H9 (cell line): Measurements from ENCODE around the gene PIEZO2. TPM values are rescaled to one million over a fixed set of nuclear protein-coding genes. Genes with fewer than 3 reads are reported as not detected.

Experiments
- DNase-seq: peaks from one replicate; pipeline ENCODE4 v3.0.0-alpha.2; 2017
- H2AFZ ChIP-seq: one replicate; pipeline ENCODE4 v1.6.1; 2013; ENCODE audit warnings: mild to moderate bottlenecking, low read length, control low read depth, moderate library complexity
- H2AK5ac ChIP-seq: 2 replicates; pipeline ENCODE4 v1.6.1; 2013; ENCODE audit warnings: low read length, control low read depth, mixed read lengths; ENCODE audit not compliant: insufficient read length
- H2BK120ac ChIP-seq: one replicate; pipeline ENCODE4 v1.6.1; 2013; ENCODE audit warnings: low read depth, mild to moderate bottlenecking, low read length, control low read depth, inconsistent platforms; ENCODE audit not compliant: poor library complexity, severe bottlenecking
- H2BK12ac ChIP-seq: 2 replicates; pipeline ENCODE4 v1.6.1; 2013; ENCODE audit warnings: low read length, control low read depth, mixed read lengths, low read depth; ENCODE audit not compliant: insufficient read length
- H2BK15ac ChIP-seq: 2 replicates; pipeline ENCODE4 v1.6.1; 2013; ENCODE audit warnings: low read depth, low read length, control low read depth
- H2BK20ac ChIP-seq: one replicate; pipeline ENCODE4 v1.6.1; 2013; ENCODE audit warnings: low read depth, mild to moderate bottlenecking, low read length, control low read depth, inconsistent platforms; ENCODE audit not compliant: poor library complexity, severe bottlenecking
- H2BK5ac ChIP-seq: 2 replicates; pipeline ENCODE4 v1.6.1; 2013; ENCODE audit warnings: low read length, control low read depth, mixed read lengths; ENCODE audit not compliant: insufficient read length
- H3K14ac ChIP-seq: 2 replicates; pipeline ENCODE4 v1.6.1; 2013; ENCODE audit warnings: low read length, control low read depth; ENCODE audit not compliant: insufficient read depth
- H3K18ac ChIP-seq: 2 replicates; pipeline ENCODE4 v1.6.1; 2013; ENCODE audit warnings: low read depth, mild to moderate bottlenecking, mixed read lengths, low read length, control low read depth; ENCODE audit not compliant: insufficient read length
- H3K23ac ChIP-seq: 2 replicates; pipeline ENCODE4 v1.6.1; 2013; ENCODE audit warnings: low read length, control low read depth, mixed read lengths, low read depth; ENCODE audit not compliant: insufficient read length
- H3K23me2 ChIP-seq: 2 replicates; pipeline ENCODE4 v1.6.1; 2013; ENCODE audit warnings: low read depth, mild to moderate bottlenecking, mixed read lengths, low read length, control low read depth; ENCODE audit not compliant: insufficient read length, poor library complexity, severe bottlenecking
- H3K27ac ChIP-seq: 2 replicates; pipeline ENCODE4 v1.5.1; 2013; ENCODE audit warnings: low read length, control low read depth, mixed read lengths, low read depth; ENCODE audit not compliant: insufficient read length
- H3K27me3 ChIP-seq: 2 replicates; pipeline ENCODE4 v1.6.1; 2013; ENCODE audit warnings: low read length, control low read depth, inconsistent platforms; ENCODE audit not compliant: insufficient read depth
- H3K4ac ChIP-seq: 2 replicates; pipeline ENCODE4 v1.6.1; 2013; ENCODE audit warnings: low read depth, mild to moderate bottlenecking, control low read depth, inconsistent platforms, low read length, moderate library complexity
- H3K4me1 ChIP-seq: 2 replicates; pipeline ENCODE4 v1.6.1; 2013; ENCODE audit warnings: low read length, control low read depth, inconsistent platforms; ENCODE audit not compliant: insufficient read depth
- H3K4me2 ChIP-seq: 2 replicates; pipeline ENCODE4 v1.6.1; 2013; ENCODE audit warnings: low read length, control low read depth, mixed read lengths; ENCODE audit not compliant: insufficient read length, insufficient read depth
- H3K56ac ChIP-seq: 2 replicates; pipeline ENCODE4 v1.6.1; 2013; ENCODE audit warnings: low read depth, mild to moderate bottlenecking, mixed read lengths, low read length, control low read depth; ENCODE audit not compliant: insufficient read length
- H3K79me1 ChIP-seq: 2 replicates; pipeline ENCODE4 v1.6.1; 2013; ENCODE audit warnings: low read depth, mild to moderate bottlenecking, moderate library complexity, low read length, control low read depth, inconsistent platforms; ENCODE audit not compliant: insufficient read depth, poor library complexity, severe bottlenecking
- H3K79me2 ChIP-seq: 2 replicates; pipeline ENCODE4 v1.6.1; 2013; ENCODE audit warnings: low read length, control low read depth, inconsistent platforms; ENCODE audit not compliant: insufficient read depth
- H3K9ac ChIP-seq: 2 replicates; pipeline ENCODE4 v1.6.1; 2013; ENCODE audit warnings: low read length, control low read depth, mixed read lengths; ENCODE audit not compliant: insufficient read length; ENCODE audit errors: extremely low read depth
- H3K9me3 ChIP-seq: one replicate; pipeline ENCODE4 v1.6.1; 2013; ENCODE audit warnings: low read depth, low read length, inconsistent platforms; ENCODE audit not compliant: control insufficient read depth
- H3T11ph ChIP-seq: one replicate; pipeline ENCODE4 v1.6.1; 2013; ENCODE audit warnings: mild to moderate bottlenecking, low read length, control low read depth, inconsistent platforms
- H4K20me1 ChIP-seq: one replicate; pipeline ENCODE4 v1.6.1; 2013; ENCODE audit not compliant: control insufficient read depth, insufficient read length, insufficient read depth
- H4K5ac ChIP-seq: 2 replicates; pipeline ENCODE4 v1.6.1; 2013; ENCODE audit warnings: low read depth, mild to moderate bottlenecking, mixed read lengths, low read length, control low read depth; ENCODE audit not compliant: insufficient read length
- H4K8ac ChIP-seq: replicated peaks from 2 replicates; pipeline ENCODE4 v1.6.1; 2013; ENCODE audit warnings: low read length, control low read depth, mixed read lengths, low read depth; ENCODE audit not compliant: insufficient read length
- H4K91ac ChIP-seq: 2 replicates; pipeline ENCODE4 v1.6.1; 2013; ENCODE audit warnings: low read depth, mild to moderate bottlenecking, moderate library complexity, mixed read lengths, low read length, control low read depth; ENCODE audit not compliant: insufficient read length
- H3K27ac Mint-ChIP-seq, 3 experiments: 2 replicates in 2 of 3; 3 replicates in 1 of 3; pipeline ENCODE4 v1.8.0; 2020 to 2021; ENCODE audit warnings: mixed read lengths in 3 of 3, mild to moderate bottlenecking in 1 of 3, moderate library complexity in 1 of 3
- H3K27me3 Mint-ChIP-seq: 2 replicates; pipeline ENCODE4 v1.8.0; 2021; ENCODE audit warnings: low read depth, mild to moderate bottlenecking, moderate library complexity, mixed read lengths
- H3K36me3 Mint-ChIP-seq, 3 experiments: 2 replicates in 2 of 3; 3 replicates in 1 of 3; pipeline ENCODE4 v1.8.0; 2020 to 2021; ENCODE audit warnings: low read depth in 3 of 3, mixed read lengths in 3 of 3; ENCODE audit not compliant: insufficient read depth in 1 of 3
- H3K4me1 Mint-ChIP-seq, 2 experiments: 2 replicates each; pipeline ENCODE4 v1.8.0; 2020; ENCODE audit warnings: mixed read lengths in 2 of 2
- H3K4me3 Mint-ChIP-seq, 2 experiments: 2 replicates in 1 of 2; 3 replicates in 1 of 2; pipeline ENCODE4 v1.8.0; 2020 to 2021; ENCODE audit warnings: mild to moderate bottlenecking in 2 of 2, mixed read lengths in 2 of 2, moderate library complexity in 1 of 2
- H3K9me3 Mint-ChIP-seq, 2 experiments: 2 replicates in 1 of 2; 3 replicates in 1 of 2; pipeline ENCODE4 v1.8.0; 2020; ENCODE audit warnings: mild to moderate bottlenecking in 2 of 2, mixed read lengths in 2 of 2, moderate library complexity in 1 of 2
- CTCF ChIP-seq: fragments of 200-600 bp; sonication (generic); conservative IDR thresholded peaks from 3 replicates; pipeline ENCODE4 v1.8.0; 2021; ENCODE audit warnings: antibody characterized with exemption, mild to moderate bottlenecking
- WGBS: extraction: QIAGEN DNeasy Blood & Tissue Kit; methylation state at CpG from one replicate; pipeline ENCODE4 v1.1.7; 2013; ENCODE audit warnings: missing lambda C conversion rate, low lambda C conversion rate, mixed read lengths; ENCODE audit not compliant: insufficient read length; ENCODE audit errors: extremely low coverage; 5-methylcytosine and 5-hydroxymethylcytosine counted together
- total RNA-seq: library from RNA; stranded (reverse); gene quantifications from 2 replicates; pipeline ENCODE4 v1.2.1, GENCODE V29; 2021

PIEZO2 gene
- total RNA-seq, 1 experiment from 2014 or later, result 3.9 TPM

DNA sequence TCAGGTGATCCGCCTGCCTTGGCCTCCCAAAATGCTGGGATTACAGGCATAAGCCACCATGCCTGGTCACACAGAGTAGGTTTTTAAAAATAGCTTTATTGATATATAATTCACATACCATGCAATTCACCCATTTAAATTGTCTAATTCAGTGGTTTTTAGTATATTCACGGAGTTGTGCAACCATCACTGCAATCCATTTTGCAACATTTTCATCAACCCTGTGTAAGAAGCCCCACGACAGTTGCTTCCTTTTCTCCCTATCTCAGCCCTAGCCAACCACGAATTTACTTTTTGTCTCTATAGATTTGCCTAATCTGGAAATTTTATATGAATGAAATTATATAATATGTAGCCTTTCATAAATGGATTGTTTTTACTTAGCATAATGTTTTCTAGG is 357.2 kb downstream of the PIEZO2 start:
- Histone ChIP-seq H2AFZ (no peak overlapping the region), H3K4ac (no peak overlapping the region), H4K20me1 (no peaks in the 10 kb centered on the region), H3K56ac (no peak overlapping the region), H3K4me2 (no peak overlapping the region), H3K79me1 (no peaks in the 10 kb centered on the region), H3K27ac (no peak overlapping the region), H3K9me3 (no peaks in the 10 kb centered on the region), H3K9ac (no peak overlapping the region), H3K79me2 (no peaks in the 10 kb centered on the region), H4K8ac (no peak overlapping the region), H2BK12ac (no peak overlapping the region), H4K91ac (no peak overlapping the region), H3K27me3 (no peaks in the 10 kb centered on the region), H3K14ac (no peak overlapping the region), H3K18ac (no peak overlapping the region), H2BK120ac (no peak overlapping the region), H2BK20ac (no peak overlapping the region), H3T11ph (no peak overlapping the region), H2BK15ac (no peak overlapping the region), H4K5ac (no peak overlapping the region), H2AK5ac (no peak overlapping the region), H3K4me1 (no peaks in the 10 kb centered on the region), H3K23ac (no peak overlapping the region), H2BK5ac (no peak overlapping the region), H3K23me2 (no peaks in the 10 kb centered on the region)
- no peak overlapping the region for H3K4me3 Mint-ChIP-seq
- no peak for TF ChIP-seq CTCF
- no CpG with 5 or more reads among the region's 4 CpGs for WGBS
- no peak overlapping the region for H3K27ac Mint-ChIP-seq
- no peaks in the 10 kb centered on the region; a peak in 1 of 4 replicates for H3K4me1 Mint-ChIP-seq
- no peak for DNase-seq
- H3K36me3 Mint-ChIP-seq, result no peaks in the 10 kb centered on the region; a peak in 1 of 7 replicates
- H3K9me3 Mint-ChIP-seq, result no peaks in the 10 kb centered on the region
- no peaks in the 10 kb centered on the region for H3K27me3 Mint-ChIP-seq
